Measurements from ENCODE around the gene RPP38. TPM values are rescaled to one million over a fixed set of nuclear protein-coding genes. Genes with fewer than 3 reads are reported as not detected.
A peak's percentile ranks its signal among the peaks of the same experiment; 100 is the strongest.

RPP38 gene
- polyA plus RNA-seq, 1 experiment: 20.8 TPM

GRCh38 chr10:15103513-15103912 lies 6.4 kb downstream of the RPP38 start:
- H3K27ac ChIP-seq (ENCODE audit: low read depth, low read length): no peak overlapping the region
- no peak for DNase-seq (ENCODE audit: low read depth, low spot score)
- ChIA-PET POLR2A (no interaction called here), CTCF (interaction anchor here (0.7 to 0.9 kb wide), 2 partner anchors 113 to 129 kb away, joined by 3 read pairs; no protein-coding TSS in a partner anchor)
- no peaks in the 10 kb centered on the region for H3K9me3 ChIP-seq (ENCODE audit: control insufficient read depth, insufficient read depth, low read length)
- H3K4me3 ChIP-seq (ENCODE audit: low read depth, low read length): no peak overlapping the region
- no peak for TF ChIP-seq CTCF (IDR thresholded peaks at IDR 0.05; ENCODE audit: low read depth, low read length)
- H3K27me3 ChIP-seq (ENCODE audit: control insufficient read depth, insufficient read depth, low read length): no peaks in the 10 kb centered on the region

GRCh38 chr10:15106352-15107013 lies 9.3 kb downstream of the RPP38 start:
- DNase-seq (ENCODE audit: low read depth, low spot score): no peak
- Histone ChIP-seq H3K9me3 (ENCODE audit: control insufficient read depth, insufficient read depth, low read length) (no peaks in the 10 kb centered on the region), H3K27me3 (ENCODE audit: control insufficient read depth, insufficient read depth, low read length) (no peaks in the 10 kb centered on the region), H3K27ac (ENCODE audit: low read depth, low read length) (no peak overlapping the region), H3K4me3 (ENCODE audit: low read depth, low read length) (no peak overlapping the region)
- peak; percentile 95 for TF ChIP-seq CTCF (IDR thresholded peaks at IDR 0.05; ENCODE audit: low read depth, low read length)
- CTCF ChIA-PET: interaction anchor here (0.8 to 3.1 kb wide), 8 partner anchors 11 to 230 kb away, joined by 3 to 28 read pairs (median 4); partner anchors contain the start of genes DCLRE1C and MEIG1
- POLR2A ChIA-PET: no interaction called here

- H3K27me3 ChIP-seq (ENCODE audit: control insufficient read depth, insufficient read depth, low read length): no peaks in the 10 kb centered on the region
- ChIA-PET CTCF (no interaction called here), POLR2A (no interaction called here)
- H3K9me3 ChIP-seq (ENCODE audit: control insufficient read depth, insufficient read depth, low read length): no peaks in the 10 kb centered on the region
- no peak for DNase-seq (ENCODE audit: low read depth, low spot score)
- no peak overlapping the region for H3K4me3 ChIP-seq (ENCODE audit: low read depth, low read length)
- H3K27ac ChIP-seq (ENCODE audit: low read depth, low read length): no peak overlapping the region
- no peak for TF ChIP-seq CTCF (IDR thresholded peaks at IDR 0.05; ENCODE audit: low read depth, low read length)
These were observed 15.5 kb downstream of the RPP38 start for GRCh38 chr10:15112657-15113056.

GRCh38 chr10:15113766-15114165 lies 16.6 kb downstream of the RPP38 start:
- ChIA-PET POLR2A (no interaction called here), CTCF (interaction anchor here (0.6 to 1.0 kb wide), 2 partner anchors 8 to 256 kb away, joined by 3 to 4 read pairs; no protein-coding TSS in a partner anchor)
- H3K27ac ChIP-seq (ENCODE audit: low read depth, low read length): no peak overlapping the region
- no peaks in the 10 kb centered on the region for H3K9me3 ChIP-seq (ENCODE audit: control insufficient read depth, insufficient read depth, low read length)
- no peaks in the 10 kb centered on the region for H3K27me3 ChIP-seq (ENCODE audit: control insufficient read depth, insufficient read depth, low read length)
- no peak overlapping the region for H3K4me3 ChIP-seq (ENCODE audit: low read depth, low read length)
- DNase-seq (ENCODE audit: low read depth, low spot score): no peak
- TF ChIP-seq CTCF (IDR thresholded peaks at IDR 0.05; ENCODE audit: low read depth, low read length): no peak

- no peak overlapping the region for H3K27ac ChIP-seq (ENCODE audit: low read depth, low read length)
- H3K9me3 ChIP-seq (ENCODE audit: control insufficient read depth, insufficient read depth, low read length): no peaks in the 10 kb centered on the region
- no peak for DNase-seq (ENCODE audit: low read depth, low spot score)
- TF ChIP-seq CTCF (IDR thresholded peaks at IDR 0.05; ENCODE audit: low read depth, low read length): no peak
- H3K27me3 ChIP-seq (ENCODE audit: control insufficient read depth, insufficient read depth, low read length): no peaks in the 10 kb centered on the region
- CTCF ChIA-PET: interaction anchor here (1.1 kb wide), 1 partner anchor 11 kb away, joined by 6 read pairs; no protein-coding TSS in a partner anchor
- POLR2A ChIA-PET: no interaction called here
- H3K4me3 ChIP-seq (ENCODE audit: low read depth, low read length): no peak overlapping the region
These were observed 19.1 kb downstream of the RPP38 start for GRCh38 chr10:15116225-15116624.
